AML-193 (cell line): ENCODE results near the gene IL1R2.
A peak's percentile ranks its signal among the peaks of the same experiment; 100 is the strongest.

Experiments
- DNase-seq, 2 experiments: peaks; one replicate each; lab custom pipeline; 2025; lab: John Stamatoyannopoulos, UW

Gene IL1R2

DNA sequence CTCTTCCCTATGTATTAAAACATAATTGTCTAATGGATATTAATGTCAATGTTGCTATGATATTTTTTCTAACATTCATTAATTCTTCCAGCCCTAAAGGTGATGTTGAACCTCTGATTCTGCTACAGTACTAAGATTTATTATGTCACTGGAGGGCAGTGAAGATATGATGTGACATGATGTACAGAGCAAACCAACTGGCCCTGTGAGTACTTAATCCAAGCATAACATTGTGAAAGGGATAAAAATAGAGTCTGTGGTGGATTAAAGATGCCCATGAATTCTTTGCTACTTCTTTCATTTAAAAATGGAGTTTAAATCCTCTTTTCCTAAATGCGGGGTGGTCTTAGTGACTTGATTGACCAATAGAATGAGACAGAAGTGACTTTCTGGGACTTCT, 51.8 kb downstream of the IL1R2 start:
- no peak for DNase-seq

DNA sequence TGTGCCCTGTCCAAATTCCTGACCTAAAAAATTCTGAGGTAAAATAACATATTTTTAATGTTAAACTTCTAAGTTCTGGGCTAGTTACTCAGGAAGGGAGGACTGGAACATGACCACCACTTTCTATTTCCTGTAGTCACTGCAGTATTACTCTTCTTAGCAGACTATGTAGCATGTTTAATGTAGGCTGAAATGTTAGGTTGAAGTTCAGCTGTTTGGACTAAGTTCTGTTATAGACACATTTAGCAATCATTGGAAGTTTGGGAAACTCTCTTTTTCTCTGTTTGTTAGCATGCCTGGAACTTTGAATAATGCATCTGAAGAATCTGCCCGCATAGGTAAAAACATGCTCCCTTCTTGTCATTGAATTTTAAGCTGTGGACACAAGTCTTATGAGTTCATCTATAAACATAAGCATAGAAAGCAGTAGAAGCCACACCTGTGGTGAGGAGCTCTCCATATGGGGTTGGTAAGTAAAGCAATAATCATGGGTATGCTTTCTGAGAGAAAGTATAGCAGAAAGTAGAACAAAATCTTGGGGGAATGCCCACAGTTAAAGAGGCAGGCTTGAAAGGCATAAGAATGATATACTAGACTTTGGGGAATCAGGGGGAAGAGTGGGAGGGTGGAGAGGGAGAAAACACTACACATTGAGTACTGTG, 52.6 kb downstream of the IL1R2 start:
- no peak for DNase-seq

DNA sequence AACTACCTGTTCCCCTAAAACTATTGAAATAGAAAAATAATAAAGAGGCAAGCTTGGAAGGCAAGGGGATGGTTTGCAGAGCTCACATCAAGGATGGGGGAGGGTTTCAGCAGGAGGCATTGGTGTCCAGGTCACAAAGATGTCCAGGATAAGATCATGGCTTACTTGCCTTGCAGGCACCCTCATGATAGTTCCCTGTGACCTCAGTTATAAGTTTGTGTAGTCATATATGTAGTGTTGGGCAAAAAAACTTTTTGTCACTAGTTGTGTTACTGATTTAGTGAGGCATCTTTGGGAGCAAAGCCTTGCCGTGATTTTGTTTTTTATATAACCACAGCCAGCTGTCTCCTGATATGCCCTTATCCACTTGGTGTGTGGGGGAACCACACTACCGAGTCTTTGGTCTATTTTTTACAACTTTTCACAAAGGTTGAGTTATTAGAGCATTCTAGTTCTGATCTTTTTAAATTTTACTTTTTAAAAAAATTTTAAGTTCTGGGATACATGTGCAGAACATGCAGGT, 53.3 kb downstream of the IL1R2 start:
- no peak for DNase-seq

DNA sequence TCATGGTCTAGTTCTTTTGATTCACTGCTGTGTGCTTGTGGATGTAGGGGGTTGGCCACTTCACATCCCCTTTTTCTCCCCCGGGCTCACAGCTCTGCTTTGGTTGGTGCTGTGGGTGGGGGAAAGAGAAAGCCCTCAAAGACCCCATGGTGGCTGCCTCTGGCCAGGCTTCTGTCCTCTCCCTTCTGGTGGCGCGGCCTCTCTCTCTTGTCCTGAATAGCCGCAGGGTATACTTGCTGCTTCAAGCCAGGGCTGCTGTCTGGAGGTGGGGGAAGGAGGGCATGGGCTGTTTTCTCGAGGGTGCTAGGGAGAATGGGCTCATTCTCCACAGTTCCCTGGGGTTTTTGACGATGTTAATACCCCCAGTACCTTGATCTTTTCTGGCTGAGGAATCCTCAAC, 53.9 kb downstream of the IL1R2 start:
- DNase-seq: no peak

DNA sequence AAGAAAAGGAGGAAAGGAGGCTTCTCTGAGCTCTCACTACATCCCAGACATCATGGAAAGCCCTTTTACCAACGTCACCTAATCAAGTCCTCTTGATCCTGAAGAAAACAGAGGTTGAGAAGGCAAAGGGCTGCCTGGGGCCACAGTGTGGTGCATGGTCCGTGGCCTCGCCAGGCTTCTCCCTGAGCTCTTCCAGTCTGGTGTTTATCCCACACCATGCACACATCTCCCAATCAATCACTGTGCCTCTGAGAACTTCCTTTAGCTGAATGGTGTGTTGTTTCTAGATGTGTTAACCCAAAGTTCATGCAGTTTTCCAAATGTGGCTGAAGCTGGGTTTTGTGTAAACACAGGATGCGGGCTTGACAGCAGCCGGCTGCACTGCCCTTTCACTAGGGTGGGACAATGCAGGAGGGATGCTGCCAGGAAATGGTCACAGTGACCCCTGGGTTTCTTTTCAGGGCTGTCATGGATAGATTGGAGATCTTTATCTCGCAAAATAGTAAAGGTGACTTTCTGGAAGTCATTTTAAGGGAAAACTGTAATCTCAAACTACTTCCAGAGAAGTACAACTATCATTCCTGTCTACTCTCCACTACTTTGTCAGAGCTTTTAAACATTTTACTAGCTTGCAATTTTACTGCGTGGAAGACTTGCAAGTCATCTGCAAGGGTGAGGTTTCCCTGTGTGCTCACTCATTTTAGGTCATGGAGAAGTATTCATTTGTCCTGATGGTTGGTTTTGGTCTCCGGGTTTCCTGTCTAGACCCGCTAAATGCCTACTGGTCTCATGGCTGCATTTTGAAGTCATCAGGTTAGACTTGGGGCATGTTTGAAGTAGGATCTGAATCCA, 54.6 kb downstream of the IL1R2 start:
- DNase-seq: no peak

DNA sequence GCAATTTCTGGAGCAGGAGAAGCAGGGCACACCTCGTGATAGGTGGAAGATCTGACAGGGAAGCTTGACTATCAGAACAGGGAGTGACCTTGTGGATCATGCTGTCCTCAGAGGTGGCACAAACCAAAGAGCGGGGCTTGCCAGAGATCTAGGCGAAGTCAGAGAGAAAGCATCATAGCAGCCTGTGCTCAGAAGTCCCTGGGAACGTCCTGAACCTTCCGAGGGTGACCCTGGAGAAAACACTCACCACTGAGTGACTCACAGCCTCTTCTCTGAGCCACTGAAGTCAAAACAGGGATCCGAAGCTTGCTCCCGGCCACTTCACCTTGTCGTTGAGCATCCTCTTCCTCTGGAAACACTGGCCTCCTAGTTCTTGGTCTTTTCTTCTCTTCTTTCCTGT, 56.7 kb downstream of the IL1R2 start:
- no peak for DNase-seq

DNA sequence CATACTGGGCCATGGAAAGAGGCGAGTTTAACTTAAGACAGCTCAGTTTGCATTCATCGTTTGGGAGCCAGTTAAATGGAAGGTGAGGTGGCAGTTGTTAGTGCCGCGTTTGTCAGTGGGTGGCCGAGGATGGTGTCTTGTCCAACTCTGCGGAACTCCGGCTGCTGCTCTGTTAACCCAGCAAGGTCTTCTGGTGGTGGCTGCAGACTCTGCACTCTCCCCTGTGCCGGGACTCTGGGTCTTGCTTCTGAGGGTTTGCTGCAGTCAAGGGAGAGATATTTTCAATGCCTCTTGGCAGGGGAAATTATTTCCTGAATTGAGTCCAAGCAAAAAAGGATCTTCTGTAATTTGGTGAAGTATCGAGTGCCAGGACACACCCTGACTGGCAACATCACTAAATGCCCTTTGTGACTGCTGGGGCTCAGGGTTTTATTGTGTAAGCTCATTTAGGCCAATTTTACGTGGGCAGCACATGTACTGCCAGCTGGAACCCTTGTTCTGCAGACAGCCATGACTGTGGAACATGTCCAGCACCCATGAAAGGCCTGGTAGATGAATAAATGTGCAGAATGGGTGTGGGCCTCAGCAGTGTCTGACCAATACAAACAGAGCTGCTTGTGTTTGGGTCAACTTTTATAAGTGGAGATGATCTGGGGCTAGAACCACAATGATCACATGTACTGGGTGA, 58.1 kb downstream of the IL1R2 start:
- no peak for DNase-seq

DNA sequence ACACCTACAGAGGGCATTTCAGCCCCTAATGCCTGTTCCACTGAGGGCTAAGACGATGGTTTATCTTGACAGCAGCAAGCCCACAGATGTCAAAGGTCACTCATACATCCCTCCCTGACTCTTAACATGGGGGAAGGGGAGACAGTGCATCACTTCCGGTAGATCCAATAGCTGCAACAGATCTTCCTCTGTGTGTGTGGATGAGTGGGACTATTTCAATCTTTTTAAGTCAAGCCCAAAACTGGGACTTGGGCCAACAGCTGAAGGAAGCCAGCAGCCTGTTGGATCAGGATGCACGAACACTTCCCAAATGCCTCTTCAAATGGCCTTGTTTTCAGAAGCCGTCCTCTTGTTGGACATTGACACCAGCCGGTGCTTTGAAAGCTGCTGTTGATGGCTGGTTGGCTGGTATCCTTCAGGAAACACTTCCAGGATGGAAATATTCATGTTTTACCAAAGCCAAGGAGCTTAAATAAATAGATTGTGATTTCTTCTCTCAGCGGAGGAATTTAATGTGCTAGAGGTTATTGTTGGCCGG, 59.2 kb downstream of the IL1R2 start:
- no peak for DNase-seq

DNA sequence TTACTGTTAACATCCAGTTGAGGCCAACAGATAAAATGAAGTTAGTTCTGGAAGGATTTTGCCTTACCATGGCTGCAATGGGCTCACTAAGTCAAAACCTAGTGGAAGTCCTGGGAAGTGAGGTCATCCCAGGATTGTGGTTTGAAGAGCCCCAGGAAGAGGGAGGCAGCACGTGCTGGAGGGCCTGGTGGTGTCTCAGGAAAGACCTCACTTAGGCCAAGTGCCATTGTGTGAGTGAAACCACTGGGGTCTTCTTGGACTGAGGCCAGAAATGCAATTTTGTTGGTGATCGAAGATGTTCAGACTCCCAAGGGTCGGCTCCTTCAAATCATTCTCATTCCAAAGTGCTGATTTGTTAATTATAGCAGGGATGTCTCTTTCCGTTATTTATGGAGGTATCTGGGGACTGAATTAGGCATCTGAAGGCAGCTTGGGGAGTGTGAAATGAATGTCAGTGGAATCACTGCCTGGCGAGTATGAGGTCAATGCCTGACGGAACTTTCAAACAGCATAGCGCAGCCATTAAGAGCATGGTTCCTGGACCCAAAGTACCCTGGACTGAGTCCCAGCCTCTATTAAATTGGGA, 60.0 kb downstream of the IL1R2 start:
- no peak for DNase-seq

DNA sequence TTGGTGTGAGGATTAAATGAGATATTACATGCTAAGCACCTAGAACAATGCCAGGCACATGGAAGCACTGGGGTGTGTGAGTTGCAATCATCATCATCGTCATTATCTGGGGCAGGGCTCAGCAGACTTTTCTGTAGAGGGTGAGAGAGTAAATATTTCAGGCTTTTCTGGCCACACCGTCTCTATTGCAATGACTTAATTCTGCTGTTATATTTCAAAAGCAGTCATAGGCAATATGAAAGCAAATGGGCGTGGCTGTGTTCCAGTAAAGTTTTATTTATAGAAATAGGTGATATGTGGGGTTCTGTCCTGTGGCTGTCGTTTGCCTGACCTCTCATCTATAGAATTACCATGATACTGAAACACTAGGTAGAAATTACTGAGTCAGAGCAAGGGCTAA, 60.6 kb downstream of the IL1R2 start:
- DNase-seq: no peak

DNA sequence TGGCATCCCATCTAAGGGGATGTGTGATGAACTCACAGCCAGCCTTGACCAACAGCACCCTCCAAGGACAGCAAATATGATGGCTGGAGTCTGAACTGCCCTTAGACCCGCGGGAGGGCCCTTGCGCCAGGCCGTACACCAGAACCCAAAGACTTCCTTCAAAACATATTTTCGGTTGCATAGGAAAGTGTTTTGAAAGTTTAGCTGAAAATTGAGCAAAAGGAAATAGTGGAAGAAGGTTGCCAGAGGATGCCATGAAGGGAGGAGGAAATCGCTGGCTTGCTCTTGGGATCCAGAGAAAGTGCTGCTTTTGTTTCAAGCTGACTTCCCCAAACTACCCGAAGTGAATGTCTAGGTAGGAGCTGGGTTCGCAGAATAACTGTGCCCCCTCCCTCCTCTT, 61.3 kb downstream of the IL1R2 start:
- DNase-seq: peak; percentile 64 to 78

DNA sequence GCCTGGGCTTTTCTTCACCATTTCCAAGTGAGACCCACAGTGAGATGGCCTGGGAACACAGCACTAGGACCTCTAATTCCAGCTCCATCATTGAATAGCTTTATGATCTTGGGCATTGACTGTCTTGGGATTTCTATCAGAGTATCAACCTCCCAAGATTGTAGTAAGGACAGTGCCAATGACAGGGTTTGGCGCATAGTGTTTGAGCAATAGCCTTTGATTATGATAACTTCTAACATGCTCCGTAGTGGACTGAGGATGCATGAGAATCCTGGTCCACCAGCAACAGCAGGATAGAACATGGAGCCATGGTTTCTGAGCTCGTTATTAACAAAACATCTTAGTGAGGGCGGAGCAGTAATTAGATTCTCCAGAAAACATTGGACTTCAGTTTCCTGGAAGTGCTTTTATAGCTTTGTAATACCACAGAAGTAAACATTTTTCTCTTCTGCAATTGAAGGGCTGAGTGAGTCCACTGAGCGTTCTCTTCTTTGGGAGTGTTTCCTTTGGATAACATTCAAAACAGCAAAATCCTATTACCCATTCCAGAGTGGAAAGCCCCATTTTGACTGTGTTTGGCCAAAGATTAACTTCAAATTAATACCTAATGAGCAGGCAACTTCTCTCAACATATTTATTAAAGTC, 63.7 kb downstream of the IL1R2 start:
- DNase-seq: no peak

- no peak for DNase-seq
These were observed 64.4 kb downstream of the IL1R2 start for GRCh38 chr2:102056079-102056581.

GRCh38 chr2:102057502-102058292, 65.9 kb downstream of the IL1R2 start:
- no peak for DNase-seq

GRCh38 chr2:102058293-102058833, 66.6 kb downstream of the IL1R2 start:
- no peak for DNase-seq

- DNase-seq: no peak
These were observed 67.4 kb downstream of the IL1R2 start for GRCh38 chr2:102059151-102059550.

DNA sequence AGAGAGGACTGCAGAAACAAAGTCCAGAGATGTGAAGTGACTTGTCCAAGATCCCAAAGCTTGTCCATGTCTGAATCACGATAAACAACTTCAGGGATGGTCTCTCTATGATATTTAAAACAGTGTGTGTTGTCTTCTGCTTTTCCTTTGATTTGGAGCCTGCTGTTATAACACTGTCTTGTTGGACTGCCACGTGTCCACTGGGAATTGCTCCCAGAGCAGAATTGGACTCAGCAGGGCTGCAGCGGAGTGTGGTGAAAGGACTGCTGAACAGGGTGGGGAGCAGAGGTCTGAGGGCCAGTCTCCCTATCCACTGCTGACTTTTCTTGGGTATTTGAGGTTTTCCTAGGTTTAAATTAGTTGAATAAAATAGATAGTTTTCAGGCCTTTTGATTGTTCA, 68.3 kb downstream of the IL1R2 start:
- no peak for DNase-seq

GRCh38 chr2:102060792-102061191, 69.0 kb downstream of the IL1R2 start:
- no peak for DNase-seq

GRCh38 chr2:102061286-102061699, 69.5 kb downstream of the IL1R2 start:
- DNase-seq: no peak
